ENCODE measurements around the gene LUZP1. TPM values are rescaled to one million over a fixed set of nuclear protein-coding genes. Genes with fewer than 3 reads are reported as not detected.

Gene LUZP1
- total and polyA plus RNA-seq, 11 donors: 6.1 to 42.3 (median 30.0) TPM

GRCh38 chr1:23140940-23141596 is 27.6 kb downstream of the LUZP1 start:
- WGBS, 4 donors: 94 to 98% (median 97%) methylated on average over 5 to 6 of the region's 6 CpGs
- ATAC-seq: peak in 2 of 4 donors; percentile 34 to 48
- intact Hi-C loops (cut with DNase I): no loop called here

GRCh38 chr1:23135268-23135667 is 33.4 kb downstream of the LUZP1 start:
- Histone ChIP-seq H3K36me3 (peaks cover 0 to 7% (median 0%) of the 10 kb centered on the region in 9 donors), H3K9me3 (no peaks in the 10 kb centered on the region), H3K4me3 (no peak overlapping the region), H3K27ac (no peak overlapping the region), H3K27me3 (no peaks in the 10 kb centered on the region), H3K4me1 (peaks cover 0 to 24% (median 5%) of the 10 kb centered on the region in 12 donors)
- WGBS, 4 donors: 81 to 88% (median 85%) methylated on average over 2 of the region's 2 CpGs
- TF ChIP-seq POLR2A (IDR thresholded peaks at IDR 0.05): no peak
- TF ChIP-seq, protein P1, sequence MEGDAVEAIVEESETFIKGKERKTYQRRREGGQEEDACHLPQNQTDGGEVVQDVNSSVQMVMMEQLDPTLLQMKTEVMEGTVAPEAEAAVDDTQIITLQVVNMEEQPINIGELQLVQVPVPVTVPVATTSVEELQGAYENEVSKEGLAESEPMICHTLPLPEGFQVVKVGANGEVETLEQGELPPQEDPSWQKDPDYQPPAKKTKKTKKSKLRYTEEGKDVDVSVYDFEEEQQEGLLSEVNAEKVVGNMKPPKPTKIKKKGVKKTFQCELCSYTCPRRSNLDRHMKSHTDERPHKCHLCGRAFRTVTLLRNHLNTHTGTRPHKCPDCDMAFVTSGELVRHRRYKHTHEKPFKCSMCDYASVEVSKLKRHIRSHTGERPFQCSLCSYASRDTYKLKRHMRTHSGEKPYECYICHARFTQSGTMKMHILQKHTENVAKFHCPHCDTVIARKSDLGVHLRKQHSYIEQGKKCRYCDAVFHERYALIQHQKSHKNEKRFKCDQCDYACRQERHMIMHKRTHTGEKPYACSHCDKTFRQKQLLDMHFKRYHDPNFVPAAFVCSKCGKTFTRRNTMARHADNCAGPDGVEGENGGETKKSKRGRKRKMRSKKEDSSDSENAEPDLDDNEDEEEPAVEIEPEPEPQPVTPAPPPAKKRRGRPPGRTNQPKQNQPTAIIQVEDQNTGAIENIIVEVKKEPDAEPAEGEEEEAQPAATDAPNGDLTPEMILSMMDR (IDR thresholded peaks at IDR 0.05): no peak
- intact Hi-C loops (cut with DNase I): no loop called here
- no peak for DNase-seq
- no peak for ATAC-seq

More at GRCh38 chr1:23140940-23141596, 27.6 kb downstream of the LUZP1 start:
- Histone ChIP-seq H3K27me3 (no peaks in the 10 kb centered on the region), H3K4me3 (no peak overlapping the region), H3K36me3 (peaks cover 0 to 11% (median 0%) of the 10 kb centered on the region in 9 donors), H3K9me3 (no peaks in the 10 kb centered on the region), H3K27ac (no peak overlapping the region), H3K4me1 (peaks cover 0 to 23% (median 0%) of the 10 kb centered on the region in 12 donors)
- TF ChIP-seq POLR2A (IDR thresholded peaks at IDR 0.05): no peak
- TF ChIP-seq, protein P1 (IDR thresholded peaks at IDR 0.05): no peak
- DNase-seq: no peak

DNA sequence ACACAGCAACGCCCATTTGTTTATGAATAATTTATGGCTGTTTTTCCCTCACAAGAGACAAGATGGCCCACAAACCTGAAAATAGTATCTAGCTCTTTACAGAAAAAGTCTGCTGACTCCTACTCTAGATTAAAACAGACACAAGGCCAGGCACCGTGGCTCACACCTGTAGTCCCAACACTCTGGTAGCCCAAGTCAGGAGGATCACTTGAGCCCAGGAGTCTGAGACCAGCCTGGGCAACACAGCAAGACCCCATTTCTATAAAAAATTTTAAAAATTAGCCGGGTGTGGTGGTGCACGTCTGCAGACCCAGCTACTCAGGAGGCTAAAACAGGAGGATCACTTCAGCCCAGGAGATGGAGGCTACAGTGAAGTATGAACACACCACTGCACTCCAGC is 34.6 kb downstream of the LUZP1 start:
- H3K27me3 ChIP-seq: no peaks in the 10 kb centered on the region
- H3K4me3 ChIP-seq: no peak overlapping the region
- ATAC-seq (no peak), DNase-seq (no peak)
- H3K9me3 ChIP-seq: no peaks in the 10 kb centered on the region
- 95 to 96% (median 96%) methylated on average over 4 of the region's 4 CpGs for WGBS, 4 donors
- TF ChIP-seq, protein P1 (IDR thresholded peaks at IDR 0.05): no peak
- TF ChIP-seq POLR2A (IDR thresholded peaks at IDR 0.05): no peak
- H3K36me3 ChIP-seq: peaks cover 0 to 7% (median 0%) of the 10 kb centered on the region in 9 donors
- intact Hi-C loops (cut with DNase I): no loop called here
- peaks cover 0 to 30% (median 5%) of the 10 kb centered on the region in 12 donors for H3K4me1 ChIP-seq
- no peak overlapping the region for H3K27ac ChIP-seq

DNA sequence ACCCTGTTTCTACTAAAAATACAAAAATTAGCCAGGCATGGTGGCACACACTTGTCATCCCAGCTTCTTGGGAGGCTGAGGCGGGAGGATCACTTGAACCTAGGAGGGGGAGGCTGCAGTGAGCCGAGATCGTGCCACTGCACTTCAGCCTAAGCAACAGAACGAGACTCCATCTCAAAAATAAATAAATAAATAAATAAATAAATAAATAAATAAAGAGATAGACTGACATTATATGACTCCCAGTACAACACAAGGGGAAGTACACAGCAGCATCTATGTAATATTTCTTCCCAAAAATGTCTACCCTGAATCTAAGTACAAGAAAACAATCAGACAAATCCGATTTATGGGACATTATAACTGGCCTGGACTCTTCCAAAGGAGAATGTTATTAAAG is 35.1 kb downstream of the LUZP1 start:
- no peak for ATAC-seq
- intact Hi-C loops (cut with DNase I): no loop called here
- no peak for TF ChIP-seq POLR2A (IDR thresholded peaks at IDR 0.05)
- TF ChIP-seq, protein P1 (IDR thresholded peaks at IDR 0.05): no peak
- Histone ChIP-seq H3K4me1 (peaks cover 0 to 30% (median 5%) of the 10 kb centered on the region in 12 donors), H3K9me3 (no peaks in the 10 kb centered on the region), H3K4me3 (no peak overlapping the region), H3K27ac (no peak overlapping the region), H3K27me3 (no peaks in the 10 kb centered on the region), H3K36me3 (peaks cover 0 to 7% (median 0%) of the 10 kb centered on the region in 9 donors)
- 94 to 98% (median 97%) methylated on average over 5 of the region's 5 CpGs for WGBS, 4 donors
- no peak for DNase-seq
